DOHH2 (cell line): ENCODE measurements around the gene TULP1.

Experiments
- H3F3A ChIP-seq: fragments of 200-600 bp; sonication (generic), shearing (Covaris generic); 2 replicates; pipeline ENCODE4 v1.6.0; 2016; ENCODE audit warnings: antibody characterized with exemption, mild to moderate bottlenecking; ENCODE audit not compliant: control insufficient read depth, insufficient read depth
- H3K27ac ChIP-seq: fragments of 200-600 bp; sonication (generic); 2 replicates; pipeline ENCODE4 v1.5.1; 2014; ENCODE audit warnings: low read depth, mild to moderate bottlenecking, low read length, moderate library complexity
- H3K27me3 ChIP-seq: fragments of 200-600 bp; sonication (generic); 2 replicates; pipeline ENCODE4 v1.6.1; 2014; ENCODE audit warnings: mild to moderate bottlenecking, low read length, mixed read lengths; ENCODE audit not compliant: control insufficient read depth
- H3K36me3 ChIP-seq: fragments of 200-600 bp; sonication (generic); 2 replicates; pipeline ENCODE4 v1.6.1; 2014; ENCODE audit warnings: mild to moderate bottlenecking, low read length, moderate library complexity, mixed read lengths; ENCODE audit not compliant: control insufficient read depth
- H3K4me1 ChIP-seq: fragments of 200-600 bp; sonication (generic); 2 replicates; pipeline ENCODE4 v1.6.1; 2014; ENCODE audit warnings: mild to moderate bottlenecking, low read length, mixed read lengths; ENCODE audit not compliant: control insufficient read depth
- H3K4me2 ChIP-seq: fragments of 200-600 bp; sonication (generic); 2 replicates; pipeline ENCODE4 v1.6.0; 2014; ENCODE audit warnings: mild to moderate bottlenecking, low read length, moderate library complexity
- H3K4me3 ChIP-seq: fragments of 200-600 bp; sonication (generic); 2 replicates; pipeline ENCODE4 v1.5.1; 2014; ENCODE audit warnings: mild to moderate bottlenecking, low read length, mixed read lengths
- H3K79me2 ChIP-seq: fragments of 200-600 bp; sonication (generic); 2 replicates; pipeline ENCODE4 v1.6.1; 2014; ENCODE audit warnings: mild to moderate bottlenecking, low read length, mixed read lengths; ENCODE audit not compliant: control insufficient read depth
- H3K9me2 ChIP-seq: fragments of 200-600 bp; sonication (generic); replicated peaks from 2 replicates; pipeline ENCODE4 v1.6.1; 2014; ENCODE audit warnings: mild to moderate bottlenecking, low read length, mixed read lengths; ENCODE audit not compliant: control insufficient read depth
- H3K9me3 ChIP-seq: fragments of 200-600 bp; sonication (generic); 2 replicates; pipeline ENCODE4 v1.6.1; 2014; ENCODE audit warnings: antibody characterized with exemption, low read length, mixed read lengths; ENCODE audit not compliant: control insufficient read depth, insufficient read depth
- H4K20me1 ChIP-seq: fragments of 200-600 bp; sonication (generic); 2 replicates; pipeline ENCODE4 v1.6.0; 2014; ENCODE audit warnings: low read depth, mild to moderate bottlenecking, antibody characterized with exemption, low read length, moderate library complexity; ENCODE audit not compliant: control insufficient read depth, insufficient read depth
- EZH2phosphoT487 ChIP-seq: fragments of 200-600 bp; sonication (generic); IDR thresholded peaks from 2 replicates; pipeline ENCODE4 v1.6.1; 2017; ENCODE audit warnings: borderline replicate concordance, mild to moderate bottlenecking, antibody characterized with exemption, low read length, moderate library complexity, mixed read lengths
- TF ChIP-seq, protein P1 (sequence below): fragments of 200-600 bp; sonication (generic); IDR thresholded peaks from one replicate; pipeline ENCODE4 v1.5.1; 2014; ENCODE audit warnings: antibody characterized with exemption, mild to moderate bottlenecking, low read depth, low read length; ENCODE audit not compliant: poor library complexity, severe bottlenecking

The TULP1 gene

DNA sequence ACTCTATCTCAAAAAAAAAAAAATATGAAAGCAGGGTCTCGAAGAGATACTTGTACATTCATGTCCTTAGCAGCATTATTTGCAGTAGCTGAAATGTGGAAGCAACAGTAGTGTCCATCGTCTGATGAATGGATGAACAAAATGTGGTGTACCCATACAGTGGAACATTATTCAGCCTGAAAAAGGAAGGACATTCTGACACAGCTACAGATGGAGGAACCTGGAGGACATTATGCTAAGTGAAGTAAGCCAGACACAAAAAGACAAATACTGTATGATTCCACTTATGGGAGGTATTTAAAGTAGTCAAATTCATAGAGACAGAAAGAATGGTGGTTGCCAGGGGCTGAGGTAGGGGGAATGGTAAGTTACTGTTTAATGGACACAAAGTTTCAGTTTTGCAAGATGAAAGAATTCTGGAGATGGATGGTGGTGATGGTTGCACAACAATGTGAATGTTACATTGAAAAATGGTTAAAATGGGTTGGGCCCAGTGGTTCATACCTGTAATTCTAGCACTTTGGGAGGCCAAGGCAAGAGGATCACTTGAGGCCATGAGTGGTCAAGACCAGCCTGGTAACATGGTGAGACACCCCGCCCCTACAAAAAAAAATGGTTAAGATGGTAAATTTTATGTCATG, 11.8 kb upstream of the TULP1 start:
- Histone ChIP-seq H3K4me1 (peaks cover 6% of the 10 kb centered on the region), H4K20me1 (no peaks in the 10 kb centered on the region), H3K79me2 (no peaks in the 10 kb centered on the region), H3K9me3 (no peaks in the 10 kb centered on the region), H3K9me2 (no peaks in the 10 kb centered on the region), H3K27me3 (no peaks in the 10 kb centered on the region), H3K4me3 (no peak overlapping the region), H3F3A (no peaks in the 10 kb centered on the region), H3K27ac (no peak overlapping the region), H3K36me3 (no peaks in the 10 kb centered on the region), H3K4me2 (no peak overlapping the region)
- no peak for TF ChIP-seq EZH2phosphoT487
- TF ChIP-seq, protein P1, sequence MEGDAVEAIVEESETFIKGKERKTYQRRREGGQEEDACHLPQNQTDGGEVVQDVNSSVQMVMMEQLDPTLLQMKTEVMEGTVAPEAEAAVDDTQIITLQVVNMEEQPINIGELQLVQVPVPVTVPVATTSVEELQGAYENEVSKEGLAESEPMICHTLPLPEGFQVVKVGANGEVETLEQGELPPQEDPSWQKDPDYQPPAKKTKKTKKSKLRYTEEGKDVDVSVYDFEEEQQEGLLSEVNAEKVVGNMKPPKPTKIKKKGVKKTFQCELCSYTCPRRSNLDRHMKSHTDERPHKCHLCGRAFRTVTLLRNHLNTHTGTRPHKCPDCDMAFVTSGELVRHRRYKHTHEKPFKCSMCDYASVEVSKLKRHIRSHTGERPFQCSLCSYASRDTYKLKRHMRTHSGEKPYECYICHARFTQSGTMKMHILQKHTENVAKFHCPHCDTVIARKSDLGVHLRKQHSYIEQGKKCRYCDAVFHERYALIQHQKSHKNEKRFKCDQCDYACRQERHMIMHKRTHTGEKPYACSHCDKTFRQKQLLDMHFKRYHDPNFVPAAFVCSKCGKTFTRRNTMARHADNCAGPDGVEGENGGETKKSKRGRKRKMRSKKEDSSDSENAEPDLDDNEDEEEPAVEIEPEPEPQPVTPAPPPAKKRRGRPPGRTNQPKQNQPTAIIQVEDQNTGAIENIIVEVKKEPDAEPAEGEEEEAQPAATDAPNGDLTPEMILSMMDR: no peak

DNA sequence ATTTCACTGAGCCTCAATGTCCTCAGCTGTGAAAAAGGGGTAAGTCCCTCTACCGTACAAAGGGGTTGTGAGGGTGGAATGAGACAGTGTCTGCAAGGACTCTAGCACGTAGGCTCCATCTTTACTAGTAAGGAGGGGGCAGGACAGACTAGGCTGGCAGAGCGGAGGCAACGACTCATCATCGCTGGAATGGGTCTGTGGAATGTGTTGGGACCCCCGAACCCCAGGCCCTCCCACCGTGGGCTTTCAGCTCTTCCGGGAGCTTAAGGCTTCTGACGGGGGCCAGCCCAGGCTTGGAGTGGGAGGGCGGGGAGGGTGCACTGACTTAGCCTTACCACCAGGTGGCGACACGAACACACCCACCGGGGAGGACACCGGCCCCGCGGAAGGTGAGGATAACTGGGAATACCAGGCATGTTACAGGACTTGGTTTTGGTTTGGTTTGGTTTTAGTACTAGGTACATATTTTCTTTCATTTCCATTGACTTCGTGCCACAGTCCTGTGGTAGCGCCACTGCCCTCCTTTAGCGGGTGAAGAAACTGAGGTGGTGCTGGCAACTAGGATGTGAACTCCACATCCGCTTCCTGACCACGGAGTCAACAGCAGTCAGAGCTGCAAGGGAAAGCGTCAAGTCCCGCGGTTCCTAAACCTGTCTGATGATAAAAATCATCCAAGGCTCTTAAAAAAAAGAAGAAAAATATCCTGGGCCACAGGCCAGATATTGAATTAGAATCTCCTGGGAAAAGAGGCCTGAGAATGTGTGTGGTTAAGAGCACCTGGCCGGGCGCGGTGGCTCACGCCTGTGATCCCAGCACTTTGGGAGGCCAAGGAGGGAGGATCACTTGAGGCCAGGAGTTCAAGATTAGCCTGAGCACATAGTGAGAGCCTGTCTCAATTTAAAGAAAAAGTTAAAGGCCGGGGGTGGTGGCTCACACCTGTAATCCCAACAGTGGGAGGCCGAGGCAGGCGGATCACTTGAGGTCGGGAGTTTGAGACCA, 10.3 kb upstream of the TULP1 start:
- Histone ChIP-seq H3K4me3 (0 out of 2 replicates have a peak overlapping the region, but pooled peaks have one; percentile 38), H3K9me3 (no peaks in the 10 kb centered on the region), H3K79me2 (no peaks in the 10 kb centered on the region), H3K4me1 (peaks cover 6% of the 10 kb centered on the region), H3K27me3 (no peaks in the 10 kb centered on the region; the same call in 1 of the 2 replicates), H4K20me1 (no peaks in the 10 kb centered on the region), H3K27ac (no peak overlapping the region), H3F3A (no peaks in the 10 kb centered on the region), H3K36me3 (no peaks in the 10 kb centered on the region), H3K9me2 (no peaks in the 10 kb centered on the region), H3K4me2 (peak overlapping the region; percentile 54)
- TF ChIP-seq EZH2phosphoT487: no peak
- TF ChIP-seq, protein P1: peak; percentile 93

DNA sequence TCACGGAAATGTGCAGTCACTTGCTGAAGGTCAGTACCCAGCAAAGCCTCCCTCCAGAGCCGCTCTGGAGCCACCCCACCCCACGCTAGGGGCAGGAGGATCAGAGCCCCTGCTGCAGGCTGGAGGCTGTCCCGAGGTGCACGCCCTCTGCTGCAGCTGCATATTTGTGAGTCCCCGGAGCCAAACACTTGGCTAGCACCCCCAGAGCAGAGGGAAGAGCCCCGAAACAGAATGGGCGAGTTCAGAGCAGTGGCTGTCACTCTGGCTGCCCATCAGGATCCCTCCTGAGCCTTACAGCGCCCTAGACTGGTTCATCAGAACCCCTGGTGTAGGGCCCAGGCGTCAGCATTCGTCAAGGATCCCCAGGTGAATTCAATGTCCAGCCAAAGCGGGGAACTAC, 9.5 kb upstream of the TULP1 start:
- no peaks in the 10 kb centered on the region for H4K20me1 ChIP-seq
- no peak overlapping the region for H3K4me2 ChIP-seq
- no peak overlapping the region for H3K4me3 ChIP-seq
- H3K27me3 ChIP-seq: no peaks in the 10 kb centered on the region; the same call in 1 of the 2 replicates
- H3K79me2 ChIP-seq: no peaks in the 10 kb centered on the region
- H3K9me3 ChIP-seq: no peaks in the 10 kb centered on the region
- peaks cover 6% of the 10 kb centered on the region for H3K4me1 ChIP-seq
- H3K36me3 ChIP-seq: no peaks in the 10 kb centered on the region
- no peak overlapping the region for H3K27ac ChIP-seq
- H3K9me2 ChIP-seq: no peaks in the 10 kb centered on the region
- TF ChIP-seq, protein P1: no peak
- TF ChIP-seq EZH2phosphoT487: no peak
- no peaks in the 10 kb centered on the region for H3F3A ChIP-seq
